GM21717 (cell line): ENCODE data around the gene KRTAP2-1.
"Not testable (repeated sequence)": the region's sequence is repeated elsewhere in the genome, so short reads cannot be mapped to it uniquely, and the experiment has no call there.

Experiments used
- ATAC-seq: cut with Tn5 transposase; IDR thresholded peaks from one replicate; pipeline ENCODE4 v1.9.1; 2021; ENCODE audit warnings: mild to moderate bottlenecking, moderate library complexity; ENCODE audit not compliant: unreplicated experiment

KRTAP2-1 gene, protein sequence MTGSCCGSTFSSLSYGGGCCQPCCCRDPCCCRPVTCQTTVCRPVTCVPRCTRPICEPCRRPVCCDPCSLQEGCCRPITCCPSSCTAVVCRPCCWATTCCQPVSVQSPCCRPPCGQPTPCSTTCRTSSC

DNA sequence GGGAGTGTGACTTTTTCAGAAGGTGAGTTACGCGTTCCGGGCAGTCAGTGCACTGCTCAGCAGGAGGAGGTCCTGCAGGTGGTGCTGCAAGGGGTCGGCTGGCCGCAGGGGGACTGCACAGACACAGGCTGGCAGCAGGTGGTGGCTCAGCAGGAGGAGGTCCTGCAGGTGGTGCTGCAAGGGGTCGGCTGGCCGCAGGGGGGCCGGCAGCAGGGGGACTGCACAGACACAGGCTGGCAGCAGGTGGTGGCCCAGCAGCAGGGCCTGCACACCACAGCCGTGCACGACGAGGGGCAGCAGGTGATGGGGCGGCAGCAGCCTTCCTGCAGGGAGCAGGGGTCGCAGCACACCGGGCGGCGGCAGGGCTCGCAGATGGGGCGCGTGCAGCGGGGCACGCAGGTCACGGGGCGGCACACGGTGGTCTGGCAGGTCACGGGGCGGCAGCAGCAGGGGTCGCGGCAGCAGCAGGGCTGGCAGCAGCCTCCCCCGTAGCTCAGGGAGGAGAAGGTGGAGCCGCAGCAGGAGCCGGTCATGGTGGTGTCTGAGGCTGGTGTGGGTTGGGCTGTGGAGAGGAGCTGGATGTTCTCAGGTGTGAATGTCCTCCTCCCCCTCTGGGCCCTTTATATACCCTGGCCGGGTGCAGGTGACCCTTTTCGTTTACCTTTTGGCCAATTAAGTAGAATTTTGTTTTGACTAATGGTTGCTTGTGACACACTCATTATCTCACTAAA, at the start of gene KRTAP2-1:
TSS of gene KRTAP2-1 (minus strand) at position 582 of the 731 bp plus-strand sequence. CDS start at position 533, 49 bp downstream.
- ATAC-seq, result not testable (repeated sequence)

DNA sequence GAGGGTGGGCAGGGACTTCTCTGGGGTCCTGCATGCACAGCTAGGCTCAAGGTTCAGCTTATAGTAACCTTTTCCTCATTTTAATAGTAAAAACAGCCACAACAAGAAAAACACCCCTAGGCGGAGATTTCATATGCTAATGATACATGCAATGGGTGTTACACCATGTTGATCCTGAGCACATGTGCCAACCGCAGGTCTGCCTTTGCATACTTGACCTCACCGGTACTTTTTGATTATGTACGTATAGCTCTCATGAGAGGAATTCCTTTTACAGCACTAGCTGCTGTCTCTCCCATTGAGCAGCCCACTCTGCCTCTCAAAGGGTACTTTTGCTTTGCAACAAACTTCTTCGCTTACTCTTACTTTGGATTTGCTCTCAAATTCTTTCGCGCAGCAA, 48.9 kb upstream of the KRTAP2-1 start:
- ATAC-seq, result no peak

DNA sequence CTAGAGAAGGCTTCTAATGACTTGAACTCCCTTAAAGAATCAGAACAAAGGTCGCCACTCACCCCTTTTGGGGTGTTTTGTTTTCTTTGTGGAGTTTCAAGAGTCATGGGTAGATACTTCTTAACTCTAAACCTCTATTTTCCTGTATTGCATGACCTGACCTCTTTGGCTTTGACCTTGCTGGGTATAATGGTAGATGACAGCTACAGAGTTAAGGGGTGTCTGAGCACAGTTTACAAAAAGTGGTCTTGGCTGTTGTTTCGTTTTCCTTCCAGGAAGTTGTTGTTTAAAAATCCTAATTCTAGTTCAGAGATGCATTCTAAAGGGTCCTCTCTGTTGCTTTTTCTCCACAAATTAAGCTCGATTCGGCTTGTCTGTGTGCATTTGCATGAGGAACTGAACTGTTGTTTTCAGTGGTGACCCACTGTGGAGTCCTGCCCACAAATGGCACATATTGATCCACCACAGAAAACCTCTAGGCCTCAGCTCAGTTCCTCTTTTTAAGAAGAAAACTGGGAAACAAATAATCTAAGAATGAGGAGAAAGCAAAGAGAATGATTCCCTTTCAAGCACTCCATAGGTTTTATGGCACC, 41.7 kb upstream of the KRTAP2-1 start:
- ATAC-seq, result not testable (repeated sequence)

DNA sequence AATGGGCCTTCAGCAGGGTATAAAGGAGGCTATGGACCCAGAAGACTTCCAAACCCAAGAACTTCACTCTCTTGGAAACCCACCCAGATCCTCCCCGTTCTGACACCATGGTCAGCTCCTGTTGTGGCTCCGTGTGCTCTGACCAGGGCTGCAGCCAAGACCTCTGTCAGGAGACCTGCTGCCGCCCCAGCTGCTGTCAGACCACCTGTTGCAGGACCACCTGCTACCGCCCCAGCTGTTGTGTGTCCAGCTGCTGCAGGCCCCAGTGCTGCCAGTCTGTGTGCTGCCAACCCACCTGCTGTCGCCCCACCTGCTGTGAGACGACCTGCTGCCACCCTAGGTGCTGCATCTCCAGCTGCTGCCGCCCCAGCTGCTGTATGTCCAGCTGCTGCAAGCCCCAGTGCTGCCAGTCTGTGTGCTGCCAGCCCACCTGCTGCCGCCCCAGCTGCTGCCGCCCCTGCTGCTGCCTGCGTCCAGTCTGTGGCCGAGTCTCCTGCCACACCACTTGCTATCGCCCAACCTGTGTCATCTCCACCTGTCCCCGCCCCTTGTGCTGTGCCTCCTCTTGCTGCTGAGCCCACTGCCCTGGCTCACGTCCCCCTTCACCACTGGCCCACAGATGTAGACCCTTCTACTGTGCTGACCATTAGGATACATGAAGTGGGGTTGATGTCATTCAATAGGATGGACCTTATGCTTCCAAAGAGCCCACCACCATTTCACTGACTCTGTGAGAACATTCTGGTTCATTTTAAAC, 37.2 kb upstream of the KRTAP2-1 start, which contains the start of gene KRTAP4-7:
TSS of gene KRTAP4-7 (plus strand) at position 51 of the 757 bp plus-strand sequence. CDS start at position 108, 57 bp downstream.
- not testable (repeated sequence) for ATAC-seq

DNA sequence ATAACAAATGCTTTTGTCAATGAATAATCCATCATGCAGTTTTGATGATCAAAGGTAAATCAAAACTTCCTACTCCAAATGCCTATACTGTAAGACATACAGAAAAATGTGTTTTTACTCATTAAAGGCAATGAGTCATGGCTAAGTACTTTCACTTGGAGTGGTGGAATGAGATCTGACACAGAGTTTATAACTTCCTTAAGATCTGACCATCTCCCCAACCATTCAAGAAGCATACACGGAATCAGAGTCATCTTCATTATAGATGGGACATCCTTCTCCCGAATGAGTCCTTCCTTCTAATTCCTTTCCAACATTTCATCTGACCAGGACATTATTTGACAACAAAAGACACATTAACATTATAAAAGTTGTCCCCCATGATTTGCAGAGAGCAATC, 36.3 kb upstream of the KRTAP2-1 start:
- ATAC-seq, result not testable (repeated sequence)

DNA sequence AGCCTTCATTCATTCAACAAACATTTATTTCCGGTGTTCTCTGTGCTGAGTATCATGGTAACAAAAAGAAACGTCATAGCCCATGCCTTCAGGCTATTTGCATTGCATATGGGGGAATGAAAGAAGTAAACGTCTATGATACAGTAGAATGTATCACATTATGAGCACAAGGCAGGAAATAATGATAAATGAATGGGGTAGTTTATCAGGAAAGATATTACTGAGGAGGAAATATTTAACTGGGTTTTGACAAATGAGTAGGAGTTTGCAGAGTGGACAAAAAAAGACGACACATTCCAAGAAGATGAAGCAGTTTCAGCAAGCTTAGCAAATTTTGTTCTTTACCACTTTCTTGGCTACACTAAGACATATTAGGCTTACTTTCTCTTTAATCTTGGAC, 35.5 kb upstream of the KRTAP2-1 start:
- ATAC-seq, result no peak

DNA sequence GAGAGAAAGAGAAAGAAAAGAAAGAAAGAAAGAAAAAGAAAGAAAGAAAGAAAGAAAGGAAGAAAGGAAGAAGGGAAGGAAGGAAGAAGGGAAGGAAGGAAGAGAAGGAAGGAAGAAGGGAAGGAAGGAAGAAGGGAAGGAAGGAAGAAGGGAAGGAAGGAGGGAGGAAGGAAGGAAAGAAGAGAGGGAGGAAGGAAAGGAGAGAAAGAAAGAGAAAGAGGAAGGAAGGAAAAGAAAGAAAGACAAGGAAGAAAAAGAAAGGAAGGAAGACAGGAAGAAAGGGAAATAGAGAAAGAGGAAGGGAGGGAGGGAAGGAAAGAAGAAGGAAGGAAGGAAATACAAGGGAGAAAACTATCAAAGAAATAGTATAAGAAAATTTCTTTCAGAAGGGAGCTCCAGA, 29.7 kb upstream of the KRTAP2-1 start:
- no peak for ATAC-seq

DNA sequence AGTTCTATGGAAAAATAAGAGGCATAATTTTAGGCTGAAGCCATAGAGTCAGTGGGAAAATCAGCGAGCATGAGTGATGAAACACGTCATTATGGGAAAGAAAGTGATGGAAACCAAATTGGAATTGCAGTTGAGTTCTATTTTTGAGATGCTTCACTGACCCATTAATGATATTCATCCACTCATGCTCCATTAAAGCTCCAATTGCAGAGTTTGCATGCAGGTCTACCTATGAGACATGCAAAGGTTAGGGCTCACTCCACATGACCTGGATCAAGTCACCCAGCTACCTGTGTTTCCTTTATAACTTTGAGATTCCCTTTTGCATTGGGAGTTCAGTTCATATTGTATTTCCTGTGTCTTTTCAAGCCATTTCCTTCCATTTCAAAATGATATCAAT, 26.6 kb upstream of the KRTAP2-1 start:
- no peak for ATAC-seq

DNA sequence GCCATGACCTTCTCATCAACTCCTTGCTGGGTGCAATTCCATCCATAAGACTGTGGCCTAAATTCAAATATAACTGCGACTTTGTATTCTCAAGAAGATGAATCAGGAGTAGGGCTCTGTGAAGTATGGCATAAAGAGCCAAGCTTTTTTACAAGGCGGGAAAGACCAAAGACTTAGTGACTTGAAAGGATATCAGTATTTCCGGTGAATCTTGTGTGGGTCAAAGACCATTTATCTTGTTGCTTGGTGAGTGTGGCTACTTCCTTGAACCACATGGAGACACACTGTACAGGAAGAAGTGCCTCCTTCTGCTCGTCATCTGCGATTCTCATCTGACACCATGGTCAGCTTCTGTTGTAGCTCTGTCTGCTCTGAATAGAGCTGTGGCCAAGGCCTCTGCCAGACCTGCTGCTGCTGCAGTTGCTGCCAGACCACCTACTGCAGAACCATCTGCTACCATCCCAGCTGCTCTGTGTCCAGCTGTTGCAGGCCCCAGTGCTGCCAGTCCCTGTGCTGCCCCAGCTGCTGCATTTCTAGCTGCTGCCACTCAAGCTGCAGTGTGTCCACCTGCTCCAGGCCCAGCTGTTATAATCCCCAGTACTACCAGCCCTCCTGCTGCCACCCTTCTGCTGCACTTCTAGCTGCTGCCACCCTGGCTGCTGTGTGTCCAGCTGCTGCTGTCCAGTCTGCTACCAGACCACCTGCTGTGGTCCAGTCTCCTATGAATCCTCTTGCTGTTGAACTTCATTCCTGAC, 24.7 kb upstream of the KRTAP2-1 start:
- no peak for ATAC-seq

DNA sequence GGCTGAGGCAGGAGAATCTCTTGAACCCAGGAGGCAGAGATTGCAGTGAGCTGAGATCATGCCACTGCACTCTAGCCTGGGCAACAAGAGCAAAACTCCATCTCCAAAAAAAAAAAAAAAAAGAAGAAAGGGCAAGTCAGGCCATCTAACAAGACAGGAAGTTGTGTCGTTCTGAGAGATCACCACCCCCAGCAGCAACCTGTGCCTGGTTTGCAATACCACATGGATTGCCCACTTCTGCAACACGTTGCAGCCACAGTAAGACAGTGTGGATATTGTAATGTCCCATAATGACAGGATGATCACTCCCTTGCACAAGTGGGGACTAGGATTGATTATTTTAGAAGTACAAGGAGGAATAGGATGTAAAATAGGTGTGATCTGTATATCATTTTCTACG, 21.9 kb upstream of the KRTAP2-1 start:
- no peak for ATAC-seq

DNA sequence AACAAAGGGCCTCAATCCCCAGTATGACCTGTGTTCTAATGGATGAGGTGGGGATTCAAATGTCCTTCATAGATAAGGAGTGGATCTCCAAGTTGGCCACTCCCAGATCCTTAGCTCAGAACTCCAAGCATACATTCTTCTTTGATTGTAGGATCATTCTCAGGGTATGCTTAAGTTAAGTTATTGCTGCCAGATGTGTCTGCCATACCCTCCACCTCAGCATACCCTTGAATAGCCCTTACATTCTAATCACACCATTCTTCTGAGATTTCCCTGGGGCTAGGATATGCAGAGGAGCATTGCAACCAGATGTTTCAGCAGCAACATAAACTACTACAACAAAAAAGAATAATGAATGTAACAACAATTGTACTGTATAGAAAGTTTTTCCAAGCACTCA, 20.2 kb upstream of the KRTAP2-1 start:
- ATAC-seq, result no peak

DNA sequence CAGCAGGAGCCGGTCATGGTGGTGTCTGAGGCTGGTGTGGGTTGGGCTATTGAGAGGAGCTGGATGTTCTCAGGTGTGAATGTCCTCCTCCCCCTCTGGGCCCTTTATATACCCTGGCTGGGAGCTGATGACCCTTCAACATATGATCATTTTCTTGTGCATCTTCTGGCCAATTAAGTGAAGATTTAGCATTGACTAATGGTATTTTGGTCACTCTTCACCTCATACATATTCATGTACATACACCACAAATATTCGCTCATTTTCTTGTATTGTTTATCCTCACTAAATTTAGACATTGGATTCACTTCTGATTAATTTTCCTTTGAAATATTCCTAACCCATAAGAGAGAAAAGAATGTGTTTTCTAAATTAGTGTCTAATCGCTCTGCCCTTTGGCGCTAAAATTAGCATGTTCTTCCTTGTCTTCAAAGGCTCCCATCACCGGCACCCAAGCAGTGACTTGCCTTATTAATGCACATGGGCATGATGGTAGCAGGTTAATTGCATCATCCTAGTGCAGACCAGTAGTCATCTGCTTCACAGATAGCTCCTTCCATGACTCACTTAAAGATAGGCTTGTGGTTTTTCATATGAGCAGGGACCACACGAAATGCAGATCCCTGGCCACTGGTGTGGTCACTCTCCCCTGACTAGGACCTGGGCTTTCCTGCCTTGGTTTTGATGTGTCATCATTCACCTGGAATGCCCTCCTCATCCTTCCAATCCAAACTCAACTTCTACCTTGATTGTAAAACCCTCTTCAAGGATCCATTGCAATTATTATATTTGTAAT, 18.9 kb upstream of the KRTAP2-1 start, which contains the start of gene KRTAP2-4:
TSS of gene KRTAP2-4 (minus strand) at position 51 of the 796 bp plus-strand sequence. CDS start at position 17, 34 bp downstream.
- no peak for ATAC-seq

DNA sequence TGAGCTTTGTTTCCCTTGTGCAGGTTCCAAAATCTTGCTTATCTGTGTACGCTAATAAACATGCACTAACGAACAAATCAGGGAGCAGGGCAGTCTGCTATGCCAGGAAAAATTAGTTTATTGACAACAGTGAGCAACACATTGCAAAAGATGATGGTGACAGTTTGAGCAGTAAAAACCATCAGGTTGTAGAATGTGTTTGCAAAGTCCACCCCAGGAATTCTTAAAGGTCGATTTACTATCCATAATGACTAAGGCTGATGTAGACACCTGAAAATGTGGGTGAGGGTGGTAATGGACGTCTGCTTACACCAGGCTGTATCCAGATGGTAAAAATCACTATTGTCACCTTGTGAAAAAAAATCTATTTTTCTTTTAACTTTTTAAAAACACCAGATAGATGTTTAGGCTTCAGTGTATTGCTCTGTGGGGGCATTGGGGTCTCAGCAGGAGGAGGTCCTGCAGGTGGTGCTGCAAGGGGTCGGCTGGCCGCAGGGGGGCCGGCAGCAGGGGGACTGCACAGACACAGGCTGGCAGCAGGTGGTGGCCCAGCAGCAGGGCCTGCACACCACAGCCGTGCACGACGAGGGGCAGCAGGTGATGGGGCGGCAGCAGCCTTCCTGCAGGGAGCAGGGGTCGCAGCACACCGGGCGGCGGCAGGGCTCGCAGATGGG, 18.0 kb upstream of the KRTAP2-1 start:
- ATAC-seq, result not testable (repeated sequence)

DNA sequence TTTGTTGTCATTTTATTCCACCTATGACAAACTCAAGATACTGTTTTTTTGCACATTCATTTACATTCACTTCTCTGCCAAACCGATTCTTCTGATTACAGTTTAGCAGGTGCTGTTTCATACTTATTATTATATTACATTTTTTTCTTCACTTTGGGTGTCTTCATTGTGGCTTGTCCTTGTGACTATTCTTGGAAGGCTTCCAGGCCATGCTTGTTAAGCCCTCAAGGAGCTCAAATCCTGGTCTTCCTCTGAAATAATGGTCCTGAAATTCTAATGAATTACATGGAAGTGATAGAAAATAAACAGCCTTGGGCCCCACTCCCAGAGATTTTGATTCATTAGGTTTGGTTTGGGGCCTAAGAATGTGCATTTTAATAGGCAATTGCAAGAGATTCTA, 17.2 kb upstream of the KRTAP2-1 start:
- ATAC-seq, result no peak

DNA sequence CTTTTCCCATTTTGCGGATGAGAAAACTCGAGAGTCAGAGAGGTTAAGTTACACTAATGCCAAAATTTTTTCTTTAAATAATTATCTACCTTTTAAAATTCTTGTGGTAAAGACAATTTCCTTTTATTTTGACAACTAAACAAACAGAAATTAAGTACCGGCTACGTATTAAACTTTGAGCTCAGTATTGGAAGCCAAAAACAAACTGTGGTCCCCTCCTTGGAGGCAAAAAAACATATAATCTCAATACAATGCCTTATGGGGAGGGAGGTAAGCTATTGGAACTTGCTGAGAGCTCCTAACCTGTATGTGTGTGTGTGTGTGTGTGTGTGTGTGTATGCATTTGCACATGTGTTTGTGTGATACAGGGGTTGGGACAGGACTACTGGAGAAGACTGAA, 16.3 kb upstream of the KRTAP2-1 start:
- no peak for ATAC-seq

DNA sequence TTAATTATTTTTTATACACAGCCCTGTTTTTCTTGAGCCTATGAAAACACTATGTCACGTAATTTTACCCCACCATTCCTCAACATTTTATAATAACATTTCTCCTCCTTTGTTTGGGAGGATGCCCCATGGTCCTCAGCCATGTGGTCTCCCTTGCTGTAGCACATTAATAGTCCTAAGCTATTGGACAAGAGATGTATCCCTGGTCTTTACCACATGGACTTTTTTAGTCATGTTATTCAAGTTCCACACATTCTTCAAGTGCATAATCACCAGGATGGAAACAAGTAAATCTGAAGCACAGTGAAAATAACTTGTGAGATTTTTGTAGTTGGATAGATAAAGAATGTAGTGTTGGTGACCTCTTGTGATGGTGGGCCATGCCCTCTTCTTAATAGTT, 14.8 kb upstream of the KRTAP2-1 start:
- ATAC-seq, result no peak

DNA sequence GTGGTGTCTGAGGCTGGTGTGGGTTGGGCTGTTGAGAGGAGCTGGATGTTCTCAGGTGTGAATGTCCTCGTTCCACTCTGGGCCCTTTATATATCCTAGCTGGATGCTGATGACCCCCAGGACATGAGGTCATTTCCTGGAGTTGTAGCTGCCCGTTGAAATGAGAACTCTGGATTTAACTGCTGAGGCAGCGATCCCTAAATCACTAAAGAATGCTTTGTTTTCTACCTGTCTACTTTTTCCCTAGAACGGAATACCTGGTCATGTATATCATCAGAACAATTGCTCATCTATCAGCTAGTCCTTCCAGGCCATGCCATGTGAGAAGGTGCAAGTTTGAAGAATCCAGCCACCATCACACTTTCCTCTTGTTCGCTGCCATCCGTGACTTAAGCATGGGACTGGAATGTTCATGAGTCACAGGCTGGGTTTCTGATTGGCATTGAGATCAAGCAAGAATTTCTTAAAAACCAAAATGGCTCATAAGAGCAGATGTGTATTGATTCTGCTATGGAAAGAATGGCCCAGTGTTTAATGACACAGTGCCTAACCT, 13.0 kb upstream of the KRTAP2-1 start, which contains the start of gene KRTAP2-3:
TSS of gene KRTAP2-3 (minus strand) at position 63 of the 553 bp plus-strand sequence. CDS start 64 bp downstream, outside the sequence.
- ATAC-seq, result no peak

DNA sequence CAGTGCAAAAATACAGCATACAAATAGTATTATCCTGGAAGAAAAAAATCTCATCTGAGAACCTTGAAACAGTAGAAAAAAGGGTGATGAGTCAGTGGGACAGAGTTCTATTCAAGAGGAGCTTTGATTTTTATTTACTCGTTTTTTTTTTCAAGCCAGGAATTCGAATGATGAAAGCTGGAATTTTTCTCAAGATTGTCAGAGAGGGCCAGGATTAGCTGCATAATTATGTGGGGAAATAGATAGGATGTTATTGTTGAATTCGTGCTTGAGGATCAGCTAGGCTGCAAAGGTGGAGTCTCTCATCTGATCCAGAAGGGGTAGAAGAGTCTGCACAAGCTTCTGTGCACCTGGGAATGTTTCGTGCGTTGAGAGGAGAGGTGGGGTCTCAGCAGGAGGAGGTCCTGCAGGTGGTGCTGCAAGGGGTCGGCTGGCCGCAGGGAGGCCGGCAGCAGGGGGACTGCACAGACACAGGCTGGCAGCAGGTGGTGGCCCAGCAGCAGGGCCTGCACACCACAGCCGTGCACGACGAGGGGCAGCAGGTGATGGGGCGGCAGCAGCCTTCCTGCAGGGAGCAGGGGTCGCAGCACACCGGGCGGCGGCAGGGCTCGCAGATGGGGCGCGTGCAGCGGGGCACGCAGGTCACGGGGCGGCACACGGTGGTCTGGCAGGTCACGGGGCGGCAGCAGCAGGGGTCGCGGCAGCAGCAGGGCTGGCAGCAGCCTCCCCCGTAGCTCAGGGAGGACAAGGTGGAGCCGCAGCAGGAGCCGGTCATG, 12.3 kb upstream of the KRTAP2-1 start:
- not testable (repeated sequence) for ATAC-seq
